Liver (tissue), 3 donors: ENCODE measurements around the gene ADGRD1.

Source experiments
- EGR1 ChIP-seq, 2 donors: IDR thresholded peaks; 2 replicates each; pipeline ENCODE4 v1.6.1; 2016 to 2018; ENCODE audit warnings: antibody characterized with exemption in 2 of 2, low read depth in 2 of 2
- RAD21 ChIP-seq, 2 donors: IDR thresholded peaks; 2 replicates each; pipeline ENCODE4 v1.6.1; 2016; ENCODE audit warnings: antibody characterized with exemption in 2 of 2, mild to moderate bottlenecking in 2 of 2
- SP1 ChIP-seq: IDR thresholded peaks from 2 replicates; pipeline ENCODE4 v1.6.1; 2018; ENCODE audit warnings: antibody characterized with exemption, mild to moderate bottlenecking
- TAF1 ChIP-seq: conservative IDR thresholded peaks from 2 replicates; pipeline ENCODE4 v1.6.1; 2016; ENCODE audit warnings: antibody characterized with exemption, mild to moderate bottlenecking
- TF ChIP-seq, protein P1 (sequence below): fragments of 150-350 bp; IDR thresholded peaks from 2 replicates; pipeline ENCODE4 v1.5.1; 2017; ENCODE audit warnings: improper control_type of control experiment, low read depth, low read length; ENCODE audit not compliant: missing input control
- TF ChIP-seq, protein P2 (sequence below): IDR thresholded peaks from 2 replicates; pipeline ENCODE4 v1.6.1; 2016; ENCODE audit warnings: antibody characterized with exemption, mild to moderate bottlenecking
- TF ChIP-seq, protein P3 (sequence below): IDR thresholded peaks from 2 replicates; pipeline ENCODE4 v1.6.1; 2016; ENCODE audit warnings: antibody characterized with exemption
- TF ChIP-seq, protein P4 (sequence below): IDR thresholded peaks from 2 replicates; pipeline ENCODE4 v1.6.1; 2016; ENCODE audit warnings: antibody characterized with exemption
- donor health status: healthy.
- donor health status: healthy.

GRCh38 chr12:131091413-131091975 is 137.8 kb downstream of the ADGRD1 start:
- no peak for TF ChIP-seq SP1
- TF ChIP-seq, protein P1, sequence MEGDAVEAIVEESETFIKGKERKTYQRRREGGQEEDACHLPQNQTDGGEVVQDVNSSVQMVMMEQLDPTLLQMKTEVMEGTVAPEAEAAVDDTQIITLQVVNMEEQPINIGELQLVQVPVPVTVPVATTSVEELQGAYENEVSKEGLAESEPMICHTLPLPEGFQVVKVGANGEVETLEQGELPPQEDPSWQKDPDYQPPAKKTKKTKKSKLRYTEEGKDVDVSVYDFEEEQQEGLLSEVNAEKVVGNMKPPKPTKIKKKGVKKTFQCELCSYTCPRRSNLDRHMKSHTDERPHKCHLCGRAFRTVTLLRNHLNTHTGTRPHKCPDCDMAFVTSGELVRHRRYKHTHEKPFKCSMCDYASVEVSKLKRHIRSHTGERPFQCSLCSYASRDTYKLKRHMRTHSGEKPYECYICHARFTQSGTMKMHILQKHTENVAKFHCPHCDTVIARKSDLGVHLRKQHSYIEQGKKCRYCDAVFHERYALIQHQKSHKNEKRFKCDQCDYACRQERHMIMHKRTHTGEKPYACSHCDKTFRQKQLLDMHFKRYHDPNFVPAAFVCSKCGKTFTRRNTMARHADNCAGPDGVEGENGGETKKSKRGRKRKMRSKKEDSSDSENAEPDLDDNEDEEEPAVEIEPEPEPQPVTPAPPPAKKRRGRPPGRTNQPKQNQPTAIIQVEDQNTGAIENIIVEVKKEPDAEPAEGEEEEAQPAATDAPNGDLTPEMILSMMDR, result no peak
- TF ChIP-seq, protein P2, sequence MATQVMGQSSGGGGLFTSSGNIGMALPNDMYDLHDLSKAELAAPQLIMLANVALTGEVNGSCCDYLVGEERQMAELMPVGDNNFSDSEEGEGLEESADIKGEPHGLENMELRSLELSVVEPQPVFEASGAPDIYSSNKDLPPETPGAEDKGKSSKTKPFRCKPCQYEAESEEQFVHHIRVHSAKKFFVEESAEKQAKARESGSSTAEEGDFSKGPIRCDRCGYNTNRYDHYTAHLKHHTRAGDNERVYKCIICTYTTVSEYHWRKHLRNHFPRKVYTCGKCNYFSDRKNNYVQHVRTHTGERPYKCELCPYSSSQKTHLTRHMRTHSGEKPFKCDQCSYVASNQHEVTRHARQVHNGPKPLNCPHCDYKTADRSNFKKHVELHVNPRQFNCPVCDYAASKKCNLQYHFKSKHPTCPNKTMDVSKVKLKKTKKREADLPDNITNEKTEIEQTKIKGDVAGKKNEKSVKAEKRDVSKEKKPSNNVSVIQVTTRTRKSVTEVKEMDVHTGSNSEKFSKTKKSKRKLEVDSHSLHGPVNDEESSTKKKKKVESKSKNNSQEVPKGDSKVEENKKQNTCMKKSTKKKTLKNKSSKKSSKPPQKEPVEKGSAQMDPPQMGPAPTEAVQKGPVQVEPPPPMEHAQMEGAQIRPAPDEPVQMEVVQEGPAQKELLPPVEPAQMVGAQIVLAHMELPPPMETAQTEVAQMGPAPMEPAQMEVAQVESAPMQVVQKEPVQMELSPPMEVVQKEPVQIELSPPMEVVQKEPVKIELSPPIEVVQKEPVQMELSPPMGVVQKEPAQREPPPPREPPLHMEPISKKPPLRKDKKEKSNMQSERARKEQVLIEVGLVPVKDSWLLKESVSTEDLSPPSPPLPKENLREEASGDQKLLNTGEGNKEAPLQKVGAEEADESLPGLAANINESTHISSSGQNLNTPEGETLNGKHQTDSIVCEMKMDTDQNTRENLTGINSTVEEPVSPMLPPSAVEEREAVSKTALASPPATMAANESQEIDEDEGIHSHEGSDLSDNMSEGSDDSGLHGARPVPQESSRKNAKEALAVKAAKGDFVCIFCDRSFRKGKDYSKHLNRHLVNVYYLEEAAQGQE, result no peak
- TF ChIP-seq EGR1 (IDR thresholded peaks at IDR 0.05; ENCODE audit: low read depth in 2 of 2), result no peak
- TF ChIP-seq TAF1, result no peak
- TF ChIP-seq, protein P3, sequence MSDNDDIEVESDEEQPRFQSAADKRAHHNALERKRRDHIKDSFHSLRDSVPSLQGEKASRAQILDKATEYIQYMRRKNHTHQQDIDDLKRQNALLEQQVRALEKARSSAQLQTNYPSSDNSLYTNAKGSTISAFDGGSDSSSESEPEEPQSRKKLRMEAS, result no peak
- TF ChIP-seq RAD21 (IDR thresholded peaks at IDR 0.05), result no peak
- TF ChIP-seq, protein P4, sequence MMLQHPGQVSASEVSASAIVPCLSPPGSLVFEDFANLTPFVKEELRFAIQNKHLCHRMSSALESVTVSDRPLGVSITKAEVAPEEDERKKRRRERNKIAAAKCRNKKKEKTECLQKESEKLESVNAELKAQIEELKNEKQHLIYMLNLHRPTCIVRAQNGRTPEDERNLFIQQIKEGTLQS, result no peak
